HepG2 (cell line): ENCODE results near the gene PSMB3. TPM values are rescaled to one million over a fixed set of nuclear protein-coding genes. Genes with fewer than 3 reads are reported as not detected.

ENCODE experiments used
- ARNTL ChIP-seq: sonication (generic); formaldehyde crosslinking; IDR thresholded peaks from 2 replicates; pipeline ENCODE4 v1.4.0; 2020; ENCODE audit warnings: mild to moderate bottlenecking, missing genetic modification reagents
- BCL6 ChIP-seq: IDR thresholded peaks from 2 replicates; pipeline ENCODE4 v1.6.1; 2016; ENCODE audit warnings: missing genetic modification reagents, missing compliant biosample characterization
- CC2D1A ChIP-seq: sonication (generic); formaldehyde crosslinking; IDR thresholded peaks from 2 replicates; pipeline ENCODE4 v1.8.1; 2023; ENCODE audit warnings: mild to moderate bottlenecking, missing genetic modification reagents
- CREM ChIP-seq, 2 experiments: sonication (generic) in 1 of 2; formaldehyde crosslinking in 1 of 2; IDR thresholded peaks; 2 replicates each; pipeline versions ENCODE4 v1.4.0 to v1.6.1; 2016 to 2020; ENCODE audit warnings: antibody characterized with exemption in 1 of 2, mild to moderate bottlenecking in 1 of 2, missing genetic modification reagents in 1 of 2
- FOXA1 ChIP-seq, 2 experiments: fragments of 450-650 bp in 1 of 2; sonication (generic) in 1 of 2; formaldehyde crosslinking in 1 of 2; IDR thresholded peaks; 2 replicates each; pipeline versions ENCODE4 v1.4.0 to v1.6.1; 2016 to 2020; ENCODE audit warnings: missing genetic modification reagents in 1 of 2
- GATA4 ChIP-seq: sonication (generic); IDR thresholded peaks from 2 replicates; pipeline ENCODE4 v1.6.1; 2016; ENCODE audit warnings: antibody characterized with exemption, low read depth, borderline replicate concordance
- GATAD1 ChIP-seq: IDR thresholded peaks from 2 replicates; pipeline ENCODE4 v1.6.1; 2016; ENCODE audit warnings: missing genetic modification reagents, missing compliant biosample characterization
- HNRNPH1 ChIP-seq: fragments of 200-400 bp; formaldehyde crosslinking; optimal IDR thresholded peaks from 2 replicates; pipeline ENCODE3; 2017; ENCODE audit warnings: mild to moderate bottlenecking, low read depth, low read length
- MED13 ChIP-seq: sonication (generic); formaldehyde crosslinking; IDR thresholded peaks from 2 replicates; pipeline ENCODE4 v1.5.0; 2020; ENCODE audit warnings: missing genetic modification reagents
- NCOA1 ChIP-seq: sonication (generic); formaldehyde crosslinking; IDR thresholded peaks from 2 replicates; pipeline ENCODE4 v1.9.0; 2021; ENCODE audit warnings: missing genetic modification reagents
- NFE2L1 ChIP-seq: sonication (generic); formaldehyde crosslinking; IDR thresholded peaks from 2 replicates; pipeline ENCODE4 v1.4.0; 2020; ENCODE audit warnings: missing genetic modification reagents, mild to moderate bottlenecking, borderline replicate concordance
- RELA ChIP-seq: sonication (generic); formaldehyde crosslinking; IDR thresholded peaks from 2 replicates; pipeline ENCODE4 v1.4.0; 2020; ENCODE audit warnings: missing genetic modification reagents
- SNAI1 ChIP-seq: sonication (generic); formaldehyde crosslinking; IDR thresholded peaks from 2 replicates; pipeline ENCODE4 v1.5.0; 2020; ENCODE audit warnings: mild to moderate bottlenecking, missing genetic modification reagents, borderline replicate concordance
- SP140L ChIP-seq: sonication (generic); formaldehyde crosslinking; IDR thresholded peaks from 2 replicates; pipeline ENCODE4 v1.4.0; 2020; ENCODE audit warnings: missing genetic modification reagents, borderline replicate concordance
- TBX3 ChIP-seq: fragments of 450-650 bp; IDR thresholded peaks from 2 replicates; pipeline ENCODE4 v1.6.1; 2017; ENCODE audit warnings: antibody characterized with exemption, mild to moderate bottlenecking, inconsistent platforms, borderline replicate concordance
- TCF7 ChIP-seq: sonication (generic); IDR thresholded peaks from 2 replicates; pipeline ENCODE4 v1.6.1; 2016; ENCODE audit warnings: antibody characterized with exemption, low read depth
- U2AF1 ChIP-seq: fragments of 200-400 bp; formaldehyde crosslinking; optimal IDR thresholded peaks from 2 replicates; pipeline ENCODE3; 2017; ENCODE audit warnings: mild to moderate bottlenecking, low read depth, low read length
- ZFP36 ChIP-seq: fragments of 150-350 bp; IDR thresholded peaks from 2 replicates; pipeline ENCODE4 v1.6.1; 2018; ENCODE audit warnings: borderline replicate concordance, low read length, low read depth; ENCODE audit not compliant: partially characterized antibody
- ZFP37 ChIP-seq: sonication (generic); formaldehyde crosslinking; IDR thresholded peaks from 2 replicates; pipeline ENCODE4 v1.4.0; 2020; ENCODE audit warnings: missing genetic modification reagents, borderline replicate concordance
- ZMYM2 ChIP-seq: sonication (generic); formaldehyde crosslinking; IDR thresholded peaks from 2 replicates; pipeline ENCODE4 v1.8.0; 2022; ENCODE audit warnings: mild to moderate bottlenecking, missing genetic modification reagents
- ZNF232 ChIP-seq: sonication (generic); formaldehyde crosslinking; IDR thresholded peaks from 2 replicates; pipeline ENCODE4 v1.4.0; 2020; ENCODE audit warnings: missing genetic modification reagents, borderline replicate concordance
- ZNF292 ChIP-seq: sonication (generic); formaldehyde crosslinking; IDR thresholded peaks from 2 replicates; pipeline ENCODE4 v1.8.1; 2022; ENCODE audit warnings: mild to moderate bottlenecking, low read depth, missing genetic modification reagents, borderline replicate concordance
- ZNF34 ChIP-seq: sonication (generic); formaldehyde crosslinking; IDR thresholded peaks from 2 replicates; pipeline ENCODE4 v1.4.0; 2020; ENCODE audit warnings: mild to moderate bottlenecking, missing genetic modification reagents, borderline replicate concordance
- ZNF550 ChIP-seq: sonication (generic); formaldehyde crosslinking; IDR thresholded peaks from 2 replicates; pipeline ENCODE4 v1.4.0; 2020; ENCODE audit warnings: mild to moderate bottlenecking, missing genetic modification reagents, borderline replicate concordance
- ZNF652 ChIP-seq: IDR thresholded peaks from 2 replicates; pipeline ENCODE4 v1.6.1; 2016; ENCODE audit warnings: low read depth, borderline replicate concordance
- ZNF7 ChIP-seq: IDR thresholded peaks from 2 replicates; pipeline ENCODE4 v1.6.1; 2016; ENCODE audit warnings: missing biosample characterization, missing genetic modification reagents
- ZNF878 ChIP-seq: sonication (generic); formaldehyde crosslinking; IDR thresholded peaks from 2 replicates; pipeline ENCODE4 v1.8.1; 2023; ENCODE audit warnings: mild to moderate bottlenecking, missing genetic modification reagents, moderate library complexity
- polyA plus RNA-seq, 8 experiments: library from polyadenylated mRNA; depleted of rRNA in 3 of 8; stranded (reverse) in 7 of 8; unstranded in 1 of 8; fragments of >200 nt; fragmentation: Illumina TruSeq in 4 of 8; extraction: Trizol in 4 of 8; gene quantifications; 2 replicates each; pipeline versions ENCODE4 v1.2.1 to v1.2.3, GENCODE V29; 2011 to 2016; ENCODE audit warnings: low read depth in 4 of 8, missing spikeins in 1 of 8, mixed read lengths in 1 of 8; ENCODE audit not compliant: insufficient read depth in 1 of 8
- total RNA-seq, 5 experiments: library from RNA; depleted of rRNA; stranded (reverse); fragments of >200 nt; fragmentation: Illumina TruSeq; extraction: Trizol; gene quantifications; 2 replicates each; pipeline ENCODE4 v1.2.3, GENCODE V29; 2016; ENCODE audit warnings: low read depth in 1 of 5
- TF ChIP-seq, protein P1 (sequence below): sonication (generic); formaldehyde crosslinking; IDR thresholded peaks from 2 replicates; pipeline ENCODE4 v1.4.0; 2020; ENCODE audit warnings: missing genetic modification reagents
- TF ChIP-seq, protein P2 (sequence below): sonication (generic); formaldehyde crosslinking; IDR thresholded peaks from 2 replicates; pipeline ENCODE4 v1.9.0; 2022; ENCODE audit warnings: low read depth, missing genetic modification reagents

PSMB3 gene
- total and polyA plus RNA-seq, 2 of the 13 experiments (the other 11 are each of a cell fraction or from before 2014, with no cell fraction given): 366 to 517 TPM

DNA sequence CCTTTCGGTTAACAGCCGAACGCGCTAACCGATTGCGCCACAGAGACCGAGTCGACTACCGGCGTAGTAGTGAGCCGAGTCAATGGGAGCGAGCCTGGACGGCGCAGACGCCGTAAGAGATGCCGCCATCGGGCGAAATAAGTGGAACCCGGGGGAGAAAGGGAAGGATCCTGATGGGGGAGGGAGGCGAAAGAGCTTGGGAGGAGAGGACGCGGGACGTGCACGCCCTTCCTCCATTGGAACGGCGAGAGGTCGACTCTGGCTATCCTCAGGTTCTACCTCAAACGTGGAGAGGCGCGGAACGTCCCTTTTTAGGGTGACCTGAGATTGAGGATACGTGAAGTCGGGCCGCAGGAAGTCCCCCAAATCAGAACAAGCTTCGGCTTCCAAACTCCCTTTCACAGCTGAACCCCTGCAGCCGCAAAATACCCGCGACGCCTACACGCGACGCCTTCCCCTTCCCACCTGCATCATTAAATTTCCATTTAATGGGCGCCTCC is 683 bp upstream of the PSMB3 start (continued):
- TF ChIP-seq ZMYM2: peak; percentile 86
- TF ChIP-seq BCL6 (CRISPR knock-in tag): peak; percentile 59
- TF ChIP-seq ZNF7: no peak
- peak; percentile 68; the same call in 1 of the 2 replicates for TF ChIP-seq ZNF232
- no peak for TF ChIP-seq ZNF292
- peak; percentile 49; the same call in 1 of the 2 replicates for TF ChIP-seq ZNF878 (CRISPR knock-in tag)
- 0 out of 2 replicates have a peak, but pooled peaks have one; percentile 24 for TF ChIP-seq ZNF652 (CRISPR knock-in tag)
- TF ChIP-seq GATAD1 (CRISPR knock-in tag): peak; percentile 25; the same call in 1 of the 2 replicates
- no peak for TF ChIP-seq TCF7
- no peak for TF ChIP-seq CC2D1A (CRISPR knock-in tag)
- peak; percentile 75; the same call in 1 of the 2 replicates for TF ChIP-seq NCOA1 (CRISPR knock-in tag)
- TF ChIP-seq ZNF34 (CRISPR knock-in tag): 0 out of 2 replicates have a peak, but pooled peaks have one; percentile 5
- no peak for TF ChIP-seq TBX3
- no peak for TF ChIP-seq FOXA1 (IDR thresholded peaks at IDR 0.05)
- no peak for TF ChIP-seq FOXA1 (CRISPR knock-in tag; IDR thresholded peaks at IDR 0.05)
- no peak for TF ChIP-seq ZFP37
- TF ChIP-seq HNRNPH1: peak; percentile 60
- peak; percentile 1; the same call in 1 of the 2 replicates for TF ChIP-seq CREM (IDR thresholded peaks at IDR 0.05)
- TF ChIP-seq CREM (CRISPR knock-in tag; IDR thresholded peaks at IDR 0.05): no peak
- TF ChIP-seq SP140L: peak; percentile 85
- no peak for TF ChIP-seq ARNTL (CRISPR knock-in tag)
- no peak for TF ChIP-seq SNAI1 (CRISPR knock-in tag)
- no peak for TF ChIP-seq GATA4
- TF ChIP-seq, protein P1, sequence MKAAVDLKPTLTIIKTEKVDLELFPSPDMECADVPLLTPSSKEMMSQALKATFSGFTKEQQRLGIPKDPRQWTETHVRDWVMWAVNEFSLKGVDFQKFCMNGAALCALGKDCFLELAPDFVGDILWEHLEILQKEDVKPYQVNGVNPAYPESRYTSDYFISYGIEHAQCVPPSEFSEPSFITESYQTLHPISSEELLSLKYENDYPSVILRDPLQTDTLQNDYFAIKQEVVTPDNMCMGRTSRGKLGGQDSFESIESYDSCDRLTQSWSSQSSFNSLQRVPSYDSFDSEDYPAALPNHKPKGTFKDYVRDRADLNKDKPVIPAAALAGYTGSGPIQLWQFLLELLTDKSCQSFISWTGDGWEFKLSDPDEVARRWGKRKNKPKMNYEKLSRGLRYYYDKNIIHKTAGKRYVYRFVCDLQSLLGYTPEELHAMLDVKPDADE: no peak
- TF ChIP-seq, protein P2, sequence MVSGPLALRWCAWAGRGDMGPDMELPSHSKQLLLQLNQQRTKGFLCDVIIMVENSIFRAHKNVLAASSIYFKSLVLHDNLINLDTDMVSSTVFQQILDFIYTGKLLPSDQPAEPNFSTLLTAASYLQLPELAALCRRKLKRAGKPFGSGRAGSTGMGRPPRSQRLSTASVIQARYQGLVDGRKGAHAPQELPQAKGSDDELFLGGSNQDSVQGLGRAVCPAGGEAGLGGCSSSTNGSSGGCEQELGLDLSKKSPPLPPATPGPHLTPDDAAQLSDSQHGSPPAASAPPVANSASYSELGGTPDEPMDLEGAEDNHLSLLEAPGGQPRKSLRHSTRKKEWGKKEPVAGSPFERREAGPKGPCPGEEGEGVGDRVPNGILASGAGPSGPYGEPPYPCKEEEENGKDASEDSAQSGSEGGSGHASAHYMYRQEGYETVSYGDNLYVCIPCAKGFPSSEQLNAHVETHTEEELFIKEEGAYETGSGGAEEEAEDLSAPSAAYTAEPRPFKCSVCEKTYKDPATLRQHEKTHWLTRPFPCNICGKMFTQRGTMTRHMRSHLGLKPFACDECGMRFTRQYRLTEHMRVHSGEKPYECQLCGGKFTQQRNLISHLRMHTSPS (CRISPR knock-in tag): no peak
- TF ChIP-seq RELA (CRISPR knock-in tag): peak; percentile 88; the same call in 1 of the 2 replicates
- no peak for TF ChIP-seq U2AF1
- 0 out of 2 replicates have a peak, but pooled peaks have one; percentile 5 for TF ChIP-seq NFE2L1 (CRISPR knock-in tag)
- TF ChIP-seq ZNF550 (CRISPR knock-in tag): no peak
- peak; percentile 48 for TF ChIP-seq ZFP36
- peak; percentile 3; the same call in 1 of the 2 replicates for TF ChIP-seq MED13 (CRISPR knock-in tag)
